Umbilical cord (tissue), 2 donors: ENCODE data around the gene CYREN. TPM values are rescaled to one million over a fixed set of nuclear protein-coding genes. Genes with fewer than 3 reads are reported as not detected.
"Not testable (repeated sequence)": the region's sequence is repeated elsewhere in the genome, so short reads cannot be mapped to it uniquely, and the experiment has no call there.

Source experiments
- DNase-seq: peaks from one replicate; pipeline ENCODE4 v3.0.0-alpha.2; 2015; ENCODE audit warnings: low spot score
- total RNA-seq: library from RNA; depleted of rRNA; stranded (reverse); fragments of >200 nt; gene quantifications from one replicate; pipeline ENCODE4 v1.2.3, GENCODE V29; 2014; ENCODE audit warnings: low replicate concordance; ENCODE audit not compliant: insufficient read depth

The CYREN gene, protein sequence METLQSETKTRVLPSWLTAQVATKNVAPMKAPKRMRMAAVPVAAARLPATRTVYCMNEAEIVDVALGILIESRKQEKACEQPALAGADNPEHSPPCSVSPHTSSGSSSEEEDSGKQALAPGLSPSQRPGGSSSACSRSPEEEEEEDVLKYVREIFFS
- 39.5 TPM for total RNA-seq

DNA sequence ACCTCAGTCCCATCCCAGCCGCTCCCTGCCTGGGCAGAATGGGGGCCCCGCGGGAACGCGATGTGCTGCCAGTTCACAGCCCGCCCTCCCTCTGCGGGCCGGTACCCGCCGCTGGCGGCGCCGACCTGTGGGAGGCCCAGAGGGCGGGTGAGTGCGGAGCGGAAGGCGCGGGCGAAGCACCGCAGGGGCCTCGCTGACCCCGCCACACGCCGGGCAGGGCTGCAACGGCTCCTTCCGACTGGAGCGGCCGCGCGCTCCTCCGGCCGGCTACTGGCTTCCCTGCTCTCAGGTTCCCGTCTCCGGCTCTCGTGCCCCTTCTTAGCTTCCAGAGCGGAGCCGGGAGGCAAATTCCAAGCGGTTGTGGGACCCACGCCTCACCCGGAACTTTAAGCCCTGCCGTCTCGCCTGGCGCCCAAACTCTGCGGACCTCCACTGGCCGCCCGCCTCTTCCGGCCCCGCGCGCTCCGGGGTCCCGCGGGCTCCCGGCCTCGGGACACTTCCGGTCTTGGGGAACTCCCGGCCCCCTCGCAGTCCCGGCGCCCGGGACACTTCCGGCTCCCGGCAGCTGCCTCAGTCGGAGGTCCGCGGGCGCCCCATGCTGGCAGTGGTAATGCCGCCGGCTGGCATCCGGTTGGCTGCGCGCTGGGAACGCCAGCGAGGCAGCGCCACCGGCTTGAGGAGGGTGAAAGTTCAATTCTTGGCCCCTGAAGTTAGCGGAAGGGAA, at the start of gene CYREN:
TSS of gene CYREN (minus strand) at position 434 of the 724 bp plus-strand sequence. CDS start 1,785 bp downstream, outside the sequence.
- peak; percentile 96 for DNase-seq

DNA sequence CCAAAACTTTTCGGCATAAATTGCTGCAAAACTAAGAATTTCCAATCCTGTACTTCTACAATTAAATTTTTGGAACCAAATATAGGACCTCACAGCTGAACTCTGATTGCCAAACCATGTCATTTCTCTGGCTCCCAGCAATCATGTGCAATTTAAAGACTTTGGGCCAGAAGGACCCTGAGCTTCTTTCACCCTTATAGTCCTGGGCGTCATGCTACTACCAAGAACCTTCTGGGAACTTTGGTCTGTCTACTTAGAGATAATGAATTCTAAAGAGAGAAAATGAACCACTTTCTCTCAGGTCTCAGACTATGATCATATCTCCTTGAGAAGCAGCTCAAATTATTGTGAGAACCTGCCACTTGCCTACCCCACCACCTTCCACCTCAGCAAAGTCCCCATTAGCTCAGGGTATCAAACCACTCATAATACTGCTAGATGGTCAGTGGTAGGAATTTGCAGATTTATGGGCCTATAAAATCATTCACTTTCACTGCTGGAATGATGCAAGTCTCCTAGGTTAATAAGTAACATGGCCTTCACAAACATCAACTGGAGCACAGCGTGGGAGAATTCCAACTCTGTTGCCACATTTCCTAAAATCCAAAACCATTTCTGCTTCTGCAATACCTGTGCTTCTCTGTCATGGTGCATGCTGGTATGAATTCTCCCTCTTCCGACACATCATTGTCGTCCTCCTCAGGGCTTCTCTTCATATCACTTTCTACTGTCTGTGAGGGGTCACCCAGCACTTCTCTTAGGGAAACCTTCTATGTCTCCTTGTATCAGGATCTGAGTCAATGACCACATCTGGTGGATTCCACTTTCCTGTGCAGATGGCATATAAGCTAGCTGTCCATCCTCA, 47.4 kb upstream of the CYREN start:
- no peak for DNase-seq

DNA sequence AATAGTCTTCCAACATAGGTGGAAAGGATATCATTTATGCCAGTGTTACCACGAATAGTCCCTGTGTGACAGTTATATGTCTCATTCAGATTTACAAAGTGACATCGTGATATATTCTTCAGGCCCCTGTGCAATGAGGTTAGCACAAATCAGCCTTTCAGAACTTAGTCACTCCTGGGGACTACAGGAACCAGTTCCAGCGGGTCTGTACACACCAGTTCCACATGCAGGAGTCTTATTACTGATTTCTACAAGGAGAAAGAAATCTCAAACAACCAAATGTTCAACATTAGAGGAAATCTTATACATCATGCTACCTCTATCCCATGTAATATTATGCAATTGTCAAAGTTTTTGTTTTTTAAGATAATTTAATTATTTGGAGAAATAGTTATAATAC, 45.2 kb upstream of the CYREN start:
- DNase-seq, result no peak

DNA sequence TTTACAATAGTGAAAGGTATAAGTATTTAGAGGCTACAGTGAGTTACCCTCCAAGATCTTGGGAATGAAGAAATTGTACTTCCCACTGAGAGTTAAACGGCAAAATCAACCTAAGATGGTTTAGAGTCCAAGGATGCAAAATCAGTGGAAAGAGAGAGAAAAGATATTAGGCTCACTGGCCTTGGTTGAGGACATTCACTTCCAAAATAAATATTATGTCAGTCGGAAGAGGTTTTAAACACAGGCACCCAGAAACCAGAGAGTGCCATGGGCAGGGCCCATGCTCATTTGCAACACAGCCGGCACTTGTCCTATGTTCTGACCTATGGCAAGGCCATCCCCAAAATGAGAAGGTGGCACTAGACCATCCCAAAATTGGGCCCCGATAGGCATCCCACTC, 44.7 kb upstream of the CYREN start:
- no peak for DNase-seq

DNA sequence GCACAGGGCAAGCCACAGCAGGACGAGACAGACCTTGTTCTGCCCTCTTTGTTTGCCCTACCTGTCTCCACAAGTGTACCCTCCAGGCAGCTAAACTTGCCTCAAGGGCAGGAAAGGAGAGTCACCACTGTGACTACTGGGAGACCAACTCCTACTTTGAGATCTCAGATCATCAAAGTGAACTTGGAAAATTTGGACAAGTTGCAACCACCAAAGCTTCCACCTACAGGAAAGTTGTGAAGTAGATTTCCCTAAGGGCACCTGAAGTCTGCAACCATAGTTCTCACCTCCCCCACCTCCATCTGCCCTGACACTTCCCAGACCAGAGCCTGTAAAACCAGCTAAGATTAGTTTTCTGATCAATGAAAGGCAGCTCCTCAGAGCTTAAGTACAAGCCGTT, 43.3 kb upstream of the CYREN start:
- DNase-seq, result no peak

DNA sequence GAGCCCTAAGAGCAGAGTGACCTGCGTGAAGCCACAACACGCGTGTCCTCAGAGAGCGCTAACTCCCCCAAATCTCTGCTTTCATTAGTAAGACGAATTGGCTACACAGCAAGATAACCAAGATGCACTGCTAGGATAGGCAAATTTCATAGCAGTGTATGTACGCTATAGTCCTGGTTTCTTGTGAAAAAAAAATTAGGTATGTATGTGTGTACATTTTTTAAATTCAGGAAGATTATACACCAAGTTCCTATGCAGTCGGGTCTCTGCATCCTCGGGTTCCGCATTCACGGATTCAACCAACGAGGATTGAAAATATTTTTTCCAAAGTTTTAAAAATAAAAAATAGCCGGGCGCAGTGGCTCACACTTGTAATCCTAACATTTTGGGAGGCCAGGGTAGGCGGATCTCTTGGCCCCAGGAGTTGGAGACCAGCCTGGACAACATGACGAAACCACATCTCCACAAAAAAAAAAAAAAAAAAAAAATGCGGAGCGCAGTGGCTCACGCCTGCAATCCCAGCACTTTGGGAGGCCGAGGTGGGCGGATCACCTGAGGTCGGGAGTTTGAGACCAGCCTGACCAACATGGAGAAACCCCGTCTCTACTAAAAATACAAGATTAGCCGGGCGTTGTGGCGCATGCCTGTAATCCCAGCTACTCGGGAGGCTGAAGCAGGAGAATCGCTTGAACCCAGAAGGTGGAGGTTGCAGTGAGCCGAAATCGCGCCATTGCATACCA, 41.6 kb upstream of the CYREN start:
- DNase-seq, result not testable (repeated sequence)

DNA sequence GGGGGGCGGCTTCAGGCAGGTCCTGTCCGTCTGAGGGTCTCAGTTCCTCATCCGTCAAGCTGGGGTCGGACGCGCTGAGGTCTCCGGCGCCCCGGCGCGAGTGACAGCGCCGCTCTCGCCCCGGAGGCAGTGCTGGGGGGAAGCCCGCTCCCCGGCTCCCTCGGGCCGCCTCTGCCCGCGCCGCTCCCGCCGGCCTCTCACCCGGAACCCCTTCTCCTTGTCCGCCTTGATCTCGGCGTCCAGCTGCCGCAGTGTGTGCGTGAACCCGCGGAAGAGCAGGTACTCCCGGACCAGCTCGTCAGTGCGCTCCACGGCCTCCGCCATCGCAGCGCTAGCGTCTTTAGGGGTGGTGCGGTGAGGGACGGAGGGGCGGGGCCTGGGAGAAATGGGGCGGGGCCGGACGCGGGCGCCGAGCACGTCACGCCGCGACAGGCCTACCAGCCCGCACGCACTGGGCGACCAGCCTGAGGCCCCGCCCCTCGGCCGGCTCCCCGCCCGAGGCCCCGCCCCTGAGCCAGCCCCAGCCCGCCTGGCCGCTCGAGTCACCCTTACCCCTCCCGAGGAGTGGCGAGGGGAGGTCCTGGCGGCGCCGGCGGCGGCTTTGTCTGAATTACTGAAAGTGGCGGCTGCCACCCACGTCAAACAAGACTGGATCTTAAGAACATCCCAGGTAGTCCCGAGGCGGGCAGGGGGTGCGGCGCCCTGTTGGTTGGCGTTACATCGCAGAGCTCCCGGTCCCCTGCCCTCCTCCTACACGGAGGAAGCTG, 40.9 kb upstream of the CYREN start, which contains the start of gene WDR91:
TSS of gene WDR91 (minus strand) at position 348 of the 767 bp plus-strand sequence. CDS start at position 324, 24 bp downstream.
- DNase-seq, result peak; percentile 97

DNA sequence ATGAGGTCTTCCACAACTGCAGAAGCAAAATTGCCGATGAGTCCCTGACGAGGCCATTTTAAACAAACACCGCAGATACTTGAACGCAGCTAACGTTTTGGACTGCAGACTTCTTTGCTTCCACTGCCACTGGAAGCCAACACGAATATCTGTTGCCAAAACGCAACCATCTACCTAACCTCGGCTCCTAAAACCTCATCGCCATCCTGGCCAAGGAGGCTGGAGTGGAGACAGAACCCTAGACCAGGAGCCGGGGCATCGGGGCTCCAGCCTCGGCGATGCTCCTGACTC, 40.3 kb upstream of the CYREN start:
- DNase-seq, result peak; percentile 42

DNA sequence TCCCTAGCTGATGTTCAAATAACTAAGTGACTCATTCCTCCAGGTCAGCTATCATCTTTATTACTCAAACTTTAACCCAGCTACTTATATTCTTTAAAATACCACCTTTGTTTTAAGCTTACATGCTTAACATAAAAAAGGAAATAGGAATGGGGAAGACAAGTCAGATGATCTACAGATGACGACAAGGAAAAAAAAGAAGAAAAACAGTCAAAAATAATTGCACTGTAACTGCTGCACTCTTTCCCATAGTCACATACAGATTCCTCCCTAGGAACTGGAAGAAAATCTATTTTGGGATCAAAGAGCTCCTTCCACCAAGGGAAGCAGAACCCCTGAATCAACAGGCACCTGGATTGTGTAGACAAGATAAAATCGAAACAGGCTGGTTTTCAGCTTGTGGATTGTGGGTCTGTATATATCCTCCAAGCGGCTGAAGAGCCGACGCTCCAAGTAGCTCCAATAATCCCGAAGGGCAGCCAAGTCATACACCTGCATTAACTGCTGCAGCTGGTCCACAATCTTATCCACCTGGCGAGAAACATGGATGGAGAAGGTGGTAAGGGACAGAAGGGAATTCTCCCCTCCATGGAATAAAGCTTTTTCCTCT, 38.8 kb upstream of the CYREN start:
- DNase-seq, result peak; percentile 20

DNA sequence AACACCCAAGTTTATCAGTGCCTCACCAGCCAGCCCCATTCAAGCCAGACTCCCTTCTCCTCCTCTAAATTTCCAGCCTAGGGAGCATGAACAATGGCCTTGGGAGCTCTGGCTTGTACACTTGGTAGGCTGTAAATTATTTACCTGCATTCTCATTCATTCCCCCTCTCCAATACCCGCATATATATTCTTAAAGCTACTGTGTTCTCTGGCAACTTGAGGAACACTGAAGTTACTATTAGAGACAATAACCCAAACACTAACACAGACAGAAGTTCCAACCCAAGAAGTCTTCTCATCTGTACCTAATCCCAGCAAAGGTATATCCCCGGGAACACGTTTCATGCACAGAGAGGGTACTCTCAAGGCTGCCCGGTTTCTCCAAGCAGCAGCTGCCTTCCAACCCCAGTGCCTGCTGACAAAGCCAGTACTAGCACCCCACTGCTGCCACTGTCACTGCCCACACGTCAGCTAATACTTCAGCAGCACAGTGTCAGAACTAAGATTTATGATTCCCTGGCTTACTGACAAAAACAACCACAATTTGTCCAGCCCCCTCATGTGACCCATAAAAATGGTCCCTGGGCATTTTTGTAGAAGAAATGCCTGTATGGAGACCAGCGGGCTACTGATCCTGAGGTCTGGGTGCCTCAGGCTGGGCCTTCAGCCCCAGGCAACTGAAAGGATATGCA, 37.7 kb upstream of the CYREN start:
- DNase-seq, result peak; percentile 23

DNA sequence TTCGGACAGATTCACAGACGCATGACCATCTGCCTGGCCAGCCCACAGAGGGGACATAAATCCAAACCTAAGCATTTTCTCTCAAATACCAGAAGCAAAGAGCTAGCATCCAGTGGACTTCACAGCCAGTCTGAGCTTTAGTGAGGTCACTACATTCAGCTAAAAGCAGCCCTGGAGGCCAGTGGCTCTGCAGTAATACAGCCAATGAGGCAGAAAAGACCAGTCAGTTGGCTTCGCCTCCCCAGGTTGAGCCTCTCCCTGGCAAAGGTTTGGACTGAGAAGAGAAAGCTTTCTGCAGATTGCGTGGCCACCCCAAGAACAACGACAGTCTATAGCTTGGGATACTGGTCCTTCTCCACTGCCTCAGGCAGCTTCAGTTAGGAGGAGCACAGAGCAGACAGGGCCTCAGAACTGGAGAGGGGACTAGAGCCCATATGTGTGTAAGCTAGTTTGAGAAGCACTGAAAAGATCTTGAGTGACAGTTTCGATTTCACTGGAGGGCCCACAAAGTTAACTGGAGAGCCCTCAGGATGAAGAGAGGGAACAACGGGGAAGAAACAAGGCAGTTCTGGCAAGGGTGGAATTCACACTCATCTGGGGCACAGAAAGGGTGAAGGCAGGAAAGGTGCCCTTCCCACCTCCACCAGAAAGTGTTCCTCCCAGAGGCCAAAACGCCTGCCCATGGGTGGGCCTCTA, 37.0 kb upstream of the CYREN start:
- no peak for DNase-seq

DNA sequence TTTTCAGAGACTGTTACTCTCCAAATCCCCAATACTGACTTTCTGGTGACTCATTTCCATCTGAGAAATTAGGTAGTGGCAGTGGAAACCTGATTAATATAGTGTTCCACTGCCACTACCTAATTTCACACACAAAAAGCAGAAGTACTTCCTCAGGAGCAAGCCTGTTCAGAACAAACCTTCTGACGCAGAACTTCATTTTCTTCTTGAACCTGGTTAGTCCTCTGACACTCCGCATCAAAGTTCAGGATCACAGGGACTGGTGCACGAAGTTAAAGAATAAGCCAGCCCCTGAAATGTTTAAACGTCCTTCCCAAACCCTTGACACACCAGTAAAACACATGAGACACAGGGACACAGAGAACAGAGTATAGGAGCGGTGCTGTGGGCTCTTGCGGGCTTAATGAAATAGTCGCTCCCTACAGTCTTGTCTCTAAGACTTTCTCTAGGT, 36.5 kb upstream of the CYREN start:
- DNase-seq, result no peak

DNA sequence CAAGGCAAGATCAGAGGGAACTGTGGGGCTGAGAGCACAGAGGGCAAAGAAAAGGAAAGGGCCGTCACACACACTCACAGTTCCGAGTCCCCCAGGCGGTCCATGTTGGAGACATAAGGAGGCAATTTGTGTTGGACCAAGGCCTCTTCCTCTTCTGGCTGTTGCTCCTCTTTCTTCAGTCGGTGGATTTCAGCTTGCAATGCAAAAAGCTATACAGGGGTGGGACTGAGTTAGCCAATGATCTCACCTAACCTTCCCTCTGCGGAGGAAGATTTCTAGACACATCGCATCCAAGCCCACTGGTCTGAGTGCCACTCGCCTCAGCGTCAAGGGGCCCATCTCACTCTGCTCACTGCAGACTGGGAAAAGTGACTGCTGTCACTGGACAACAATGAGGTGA, 35.3 kb upstream of the CYREN start:
- peak; percentile 25 for DNase-seq

DNA sequence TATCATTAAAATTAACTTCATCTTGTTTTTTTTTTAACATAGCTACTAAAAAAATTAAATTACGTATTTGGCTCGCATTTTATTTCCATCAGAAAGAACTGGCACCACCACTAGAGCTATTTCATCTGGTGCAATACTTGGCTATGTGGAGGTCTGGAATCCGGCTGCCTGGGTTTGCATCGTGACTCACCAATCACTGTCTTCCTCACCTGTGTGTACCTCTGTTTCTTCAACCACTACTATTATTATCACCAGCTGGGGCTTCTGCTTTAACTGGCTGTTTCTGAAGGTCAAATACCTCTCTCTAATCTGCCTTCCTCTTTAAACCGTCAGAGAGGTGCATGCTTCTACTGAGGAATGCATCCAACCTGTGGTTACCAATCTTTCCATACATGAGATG, 34.4 kb upstream of the CYREN start:
- DNase-seq, result no peak

DNA sequence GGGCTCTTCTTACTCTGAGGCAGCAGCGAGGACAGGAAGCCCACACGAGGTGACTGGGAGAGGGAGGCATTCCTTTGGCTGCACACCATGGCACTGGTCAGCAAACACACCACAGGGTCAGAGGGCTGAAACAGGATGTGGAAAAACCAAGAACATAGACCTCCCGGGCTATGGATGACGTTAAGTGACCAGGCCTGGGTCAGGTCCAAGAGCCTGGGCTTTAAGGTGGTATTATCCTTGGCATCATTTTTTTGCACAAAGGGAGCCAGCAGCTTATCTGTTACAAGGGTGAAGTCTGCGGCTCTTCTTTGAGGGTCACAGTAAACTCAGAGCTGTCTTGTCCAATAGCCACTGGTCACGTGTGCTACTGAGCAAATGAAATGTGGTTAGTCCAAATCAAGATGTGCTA, 33.8 kb upstream of the CYREN start:
- DNase-seq, result no peak

DNA sequence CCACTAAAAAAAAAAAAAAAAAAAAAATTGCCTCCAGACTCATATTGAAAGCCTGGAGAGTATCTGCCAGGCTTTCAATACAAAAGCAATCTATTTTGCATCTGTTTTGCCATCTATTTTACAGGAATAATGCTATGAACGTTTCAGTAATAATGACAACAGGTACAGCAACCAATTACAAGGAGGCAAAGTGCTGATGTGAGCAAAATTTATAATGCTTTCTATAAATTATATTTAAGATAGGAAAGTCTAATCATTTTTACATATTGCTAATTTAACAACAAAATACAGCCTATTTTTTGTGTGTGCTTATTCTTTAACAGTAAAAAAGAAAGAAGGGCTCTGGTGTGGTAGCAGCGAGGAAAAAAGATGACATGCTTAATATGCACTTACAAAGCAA, 30.8 kb upstream of the CYREN start:
- no peak for DNase-seq

DNA sequence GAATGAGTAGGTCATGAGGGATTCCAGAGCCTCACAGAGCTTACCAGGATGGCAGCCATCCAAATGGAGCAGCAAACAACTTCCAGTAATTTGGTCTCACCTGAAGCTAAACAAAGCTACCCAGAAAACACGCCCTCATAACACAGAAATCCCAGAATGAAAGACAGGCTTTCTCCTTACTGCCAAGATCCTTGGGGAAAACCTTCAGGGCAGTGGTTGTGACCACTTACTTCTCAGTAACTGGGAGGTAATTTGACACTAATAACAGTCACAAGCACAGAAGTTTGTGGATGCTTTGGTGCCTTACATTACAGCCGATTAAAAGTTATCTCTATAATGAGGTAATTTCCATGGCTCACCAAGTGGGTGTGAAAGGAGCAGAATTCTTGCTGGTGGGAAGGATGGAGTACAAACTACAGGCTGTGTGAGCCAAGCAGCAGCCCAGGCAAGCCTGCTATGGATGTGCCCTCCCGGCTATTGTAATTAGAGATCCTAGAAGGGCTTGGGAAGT, 30.4 kb upstream of the CYREN start:
- no peak for DNase-seq

DNA sequence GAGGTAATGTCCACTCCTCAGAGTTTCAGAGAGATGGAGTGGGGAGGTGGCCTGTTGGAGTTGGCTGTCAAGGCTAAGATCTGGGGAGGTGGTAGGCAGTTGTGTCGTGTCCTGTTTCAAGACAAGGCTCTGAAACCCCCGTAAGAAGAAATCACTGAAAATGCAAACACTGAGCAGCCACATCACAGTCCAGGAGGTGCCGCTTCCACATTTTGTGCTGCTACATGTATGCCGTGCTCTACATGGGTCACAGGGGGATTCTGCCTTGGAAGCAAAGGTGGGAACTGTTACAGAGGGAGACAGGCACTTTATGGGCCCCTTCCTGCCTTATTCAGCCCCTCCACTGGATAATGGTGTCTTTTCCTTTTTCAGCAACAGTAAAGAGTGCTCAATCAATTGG, 28.9 kb upstream of the CYREN start:
- no peak for DNase-seq
